HG03045 (cell line): ENCODE data around the gene S100Z.
"Not testable (repeated sequence)": the region's sequence is repeated elsewhere in the genome, so short reads cannot be mapped to it uniquely, and the experiment has no call there.

ENCODE experiments used
- ATAC-seq: cut with Tn5 transposase; IDR thresholded peaks from one replicate; pipeline ENCODE4 v1.9.1; 2021; ENCODE audit warnings: mild to moderate bottlenecking, moderate library complexity; ENCODE audit not compliant: unreplicated experiment

The S100Z gene

DNA sequence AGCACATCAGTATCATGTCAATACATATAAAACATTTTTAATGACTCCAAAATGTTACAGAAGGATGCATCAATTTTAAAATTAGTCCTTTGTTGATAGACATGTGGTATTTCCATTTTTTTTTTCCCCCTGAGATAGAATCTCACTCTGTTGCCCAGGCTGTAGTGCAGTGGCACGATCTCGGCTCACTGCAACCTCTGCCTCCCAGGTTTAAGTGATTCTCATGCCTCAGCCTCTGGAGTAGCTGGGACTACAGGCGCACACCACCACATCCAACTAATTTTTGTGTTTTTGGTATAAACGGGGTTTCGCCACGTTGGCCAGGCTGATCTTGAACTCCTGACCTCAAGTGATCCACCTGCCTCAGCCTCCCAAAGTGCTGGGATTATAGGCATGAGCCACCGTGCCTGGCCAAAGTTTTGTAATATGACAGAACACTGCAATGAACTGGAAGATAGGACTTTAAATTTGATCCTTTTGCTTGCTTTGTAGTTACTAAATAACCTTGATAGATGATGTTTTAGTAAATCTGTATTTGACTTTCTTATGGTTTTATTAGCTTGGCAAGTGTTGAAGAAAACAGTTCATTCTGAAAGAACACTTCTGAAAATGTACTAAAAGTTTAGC lies 27.6 kb upstream of the S100Z start:
- not testable (repeated sequence) for ATAC-seq

DNA sequence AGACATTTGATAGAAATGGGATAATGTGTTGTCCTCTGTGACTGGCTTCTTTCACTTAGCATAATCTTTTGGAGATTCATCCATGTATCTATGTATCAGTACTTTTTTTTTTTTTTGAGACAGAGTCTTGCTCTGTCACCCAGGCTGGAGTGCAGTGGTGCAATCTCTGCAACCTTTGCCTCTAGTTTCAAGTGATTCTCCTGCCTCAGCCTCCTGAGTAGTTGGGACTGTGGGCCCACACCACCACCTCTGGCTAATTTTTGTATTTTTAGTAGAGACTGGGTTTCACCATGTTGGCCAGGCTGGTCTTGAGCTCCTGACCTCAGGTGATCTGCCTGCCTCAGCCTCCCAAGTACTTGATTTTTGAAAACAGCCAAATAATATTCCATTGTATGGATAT lies 23.4 kb upstream of the S100Z start:
- ATAC-seq: not testable (repeated sequence)

DNA sequence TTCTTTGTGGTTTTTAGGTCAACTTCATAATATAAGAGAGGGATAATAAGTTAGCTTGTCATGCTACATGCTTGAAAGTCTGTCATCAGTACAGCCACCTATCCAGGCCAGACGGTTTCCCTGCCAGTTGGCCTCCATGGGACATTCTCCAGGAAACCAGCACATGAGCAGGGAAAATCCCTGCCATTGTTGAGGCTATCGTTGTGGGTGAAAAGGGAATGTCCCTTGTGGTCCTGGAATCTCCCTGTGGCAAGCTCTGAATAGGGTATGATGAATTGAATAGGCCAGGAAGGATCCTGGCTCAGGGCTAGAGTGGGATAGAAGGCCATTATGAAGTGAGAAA lies 18.7 kb upstream of the S100Z start:
- ATAC-seq: no peak

DNA sequence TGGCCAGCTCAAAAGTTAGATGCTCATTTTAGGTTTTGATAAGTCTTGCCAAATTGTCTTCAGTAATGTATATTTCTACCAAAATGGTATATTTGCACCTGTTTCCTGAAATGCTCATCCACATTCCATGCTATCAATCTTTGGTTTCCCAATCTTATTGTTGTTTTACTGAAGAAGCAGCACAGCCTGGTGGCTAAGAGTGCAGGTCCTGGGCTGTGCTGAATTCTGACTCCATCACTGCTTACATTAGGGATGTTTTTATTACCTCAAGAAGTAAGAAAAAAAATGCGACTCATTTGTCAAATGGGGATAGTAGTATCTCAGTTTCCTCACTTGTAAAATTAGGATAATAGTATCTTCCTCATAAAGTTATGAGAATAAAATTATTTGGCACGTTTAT lies 13.6 kb upstream of the S100Z start:
- no peak for ATAC-seq

DNA sequence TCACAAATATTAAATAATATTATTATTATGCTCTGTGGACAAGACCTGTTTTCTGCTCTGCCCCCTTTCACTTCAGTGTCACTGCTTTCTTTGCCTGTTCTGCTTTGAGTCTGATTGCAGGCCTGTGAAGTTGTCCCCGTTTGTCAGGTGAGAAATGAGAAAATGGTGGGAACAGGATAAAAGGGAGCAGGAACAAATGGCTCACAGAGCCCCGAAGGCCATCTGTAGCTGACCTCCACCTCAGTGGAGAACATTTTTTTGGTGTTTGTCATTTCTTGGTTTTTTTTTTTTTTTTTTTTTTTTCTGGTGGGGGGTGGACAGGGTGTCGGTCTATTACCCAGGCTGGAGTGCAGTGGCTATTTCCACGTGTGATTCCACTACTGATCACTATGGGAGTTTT lies 13.2 kb upstream of the S100Z start:
- ATAC-seq: no peak

DNA sequence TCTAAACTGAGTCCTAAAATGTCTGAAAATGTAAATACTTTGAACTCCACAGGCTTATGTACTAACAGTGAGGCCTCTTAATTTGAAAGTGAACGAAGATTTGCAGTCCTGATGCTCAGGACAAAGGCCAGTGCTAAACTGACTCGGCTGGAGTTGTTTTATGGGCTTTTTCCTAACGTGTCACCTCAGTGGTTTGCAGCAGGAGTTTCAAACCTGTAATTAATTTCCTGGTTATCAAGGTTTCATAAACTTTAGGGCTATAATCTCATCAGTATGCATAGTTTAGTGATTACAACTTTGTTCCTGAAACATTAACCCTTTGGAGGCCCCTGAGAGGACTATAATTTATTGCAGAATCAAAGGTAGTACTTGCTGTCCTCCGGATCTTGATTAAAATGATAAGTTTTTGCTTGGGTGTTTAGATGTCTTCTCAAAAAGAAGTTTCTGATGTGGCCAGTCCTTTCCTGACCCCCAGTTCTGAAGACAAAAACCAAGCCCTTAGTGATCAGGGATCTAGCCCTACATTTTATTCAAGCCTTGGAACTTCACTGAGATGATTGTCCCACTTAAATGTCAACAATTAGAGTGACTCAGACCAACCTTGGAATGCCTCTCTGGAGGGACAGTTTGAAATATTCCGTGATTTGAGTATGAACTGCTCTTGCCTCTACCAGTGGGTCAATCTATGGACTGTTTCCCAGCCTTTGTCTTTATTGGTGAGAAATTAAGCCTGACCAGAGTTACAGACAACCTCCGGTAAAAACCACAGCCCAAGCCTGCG lies 11.1 kb upstream of the S100Z start:
- no peak for ATAC-seq

DNA sequence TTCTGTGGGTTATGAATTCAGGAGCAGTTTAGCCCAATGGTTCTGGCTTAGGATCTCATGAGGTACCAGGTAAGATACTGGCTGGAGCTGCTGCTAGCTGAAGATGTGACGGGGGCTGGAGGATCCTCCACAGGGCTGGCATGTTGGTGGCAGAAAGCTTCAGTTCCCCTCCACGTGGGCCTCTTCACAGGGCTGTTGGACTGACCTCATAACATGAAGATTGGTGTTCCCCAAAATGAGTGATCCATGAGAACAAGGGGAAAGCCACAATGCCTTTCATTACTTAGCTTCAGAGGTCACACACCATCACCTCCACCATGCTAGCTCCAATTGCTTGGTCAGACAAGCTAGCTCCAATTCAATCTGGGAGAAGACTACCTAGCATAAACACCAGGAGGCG lies 8.5 kb upstream of the S100Z start:
- no peak for ATAC-seq

DNA sequence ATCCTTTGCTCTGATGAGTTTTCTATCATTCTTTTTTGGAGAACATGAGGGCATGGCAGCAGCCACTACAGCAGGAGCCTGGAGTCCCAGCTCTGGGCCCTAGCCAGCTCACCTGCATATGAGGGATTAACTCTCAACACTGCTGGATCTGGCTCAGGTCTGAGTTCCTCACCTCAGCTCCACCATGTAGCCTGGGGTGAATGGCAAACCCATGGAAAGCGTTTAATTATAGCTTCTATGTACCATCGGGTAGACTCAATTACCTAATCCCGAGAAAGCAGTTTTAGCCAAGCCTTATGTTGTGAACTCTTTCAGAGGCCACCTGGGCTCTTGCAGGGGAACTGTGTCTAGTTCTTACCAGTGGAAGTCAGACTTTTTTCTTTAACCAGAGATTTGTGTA lies 3.9 kb upstream of the S100Z start:
- no peak for ATAC-seq

DNA sequence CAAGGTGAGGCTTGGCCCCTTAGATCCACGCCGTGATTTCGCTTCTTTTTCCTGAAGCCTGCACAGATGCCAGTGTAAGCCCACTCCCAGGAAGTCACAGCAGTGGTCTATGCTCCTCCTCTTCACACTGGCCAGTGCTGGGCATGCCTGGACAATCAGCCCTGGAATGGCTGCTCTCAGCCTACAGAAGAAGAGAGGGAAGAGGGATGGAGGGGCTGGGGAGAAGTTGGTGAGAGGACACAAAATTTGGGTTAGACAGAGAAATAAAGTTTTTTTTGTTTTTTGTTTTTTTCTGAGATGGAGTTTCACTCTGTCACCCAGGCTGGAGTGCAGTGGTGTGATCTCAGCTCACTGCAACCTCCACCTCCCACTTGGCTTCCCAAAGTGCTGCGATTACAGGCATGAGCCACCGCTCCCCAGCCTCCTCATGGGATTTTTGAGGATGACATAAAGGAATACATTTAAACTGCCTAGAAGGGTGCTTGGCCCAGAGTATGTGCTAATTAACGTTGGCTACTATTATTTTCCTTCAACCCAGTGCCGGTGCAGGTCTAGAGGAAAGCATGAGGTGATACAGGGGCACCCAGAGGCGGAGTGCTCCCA lies 830 bp downstream of the S100Z start:
- ATAC-seq: no peak

DNA sequence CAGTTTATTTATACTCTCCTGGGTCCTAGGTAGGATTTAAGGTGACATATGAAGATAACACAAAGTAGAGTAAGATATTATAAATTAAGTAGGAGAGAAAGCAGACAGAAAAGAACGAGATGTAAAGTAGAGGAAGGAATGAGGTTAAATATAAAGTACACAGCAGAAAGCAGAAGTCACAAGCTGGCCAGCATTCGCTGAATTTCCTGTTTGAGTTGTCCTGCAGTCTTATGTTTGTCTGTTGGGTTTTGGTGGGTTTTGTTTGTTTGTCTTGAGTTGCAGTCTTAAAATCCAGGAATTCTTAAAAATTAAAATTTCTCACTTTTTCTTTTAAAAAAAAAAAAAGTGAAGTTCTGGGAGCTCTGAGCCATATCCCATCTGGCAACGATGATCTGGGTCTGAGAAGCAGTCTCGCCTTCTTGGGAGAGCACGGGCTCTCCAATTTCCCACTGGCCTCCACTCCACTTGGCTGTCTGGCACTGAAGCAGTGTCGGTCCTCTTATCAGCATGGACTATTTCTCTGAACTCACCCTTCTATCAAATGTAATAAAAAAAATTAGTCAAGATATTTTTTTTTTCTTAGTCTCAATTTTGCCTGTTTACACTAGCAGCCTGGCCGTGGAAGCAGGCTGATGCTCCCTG lies 2.0 kb downstream of the S100Z start:
- no peak for ATAC-seq

DNA sequence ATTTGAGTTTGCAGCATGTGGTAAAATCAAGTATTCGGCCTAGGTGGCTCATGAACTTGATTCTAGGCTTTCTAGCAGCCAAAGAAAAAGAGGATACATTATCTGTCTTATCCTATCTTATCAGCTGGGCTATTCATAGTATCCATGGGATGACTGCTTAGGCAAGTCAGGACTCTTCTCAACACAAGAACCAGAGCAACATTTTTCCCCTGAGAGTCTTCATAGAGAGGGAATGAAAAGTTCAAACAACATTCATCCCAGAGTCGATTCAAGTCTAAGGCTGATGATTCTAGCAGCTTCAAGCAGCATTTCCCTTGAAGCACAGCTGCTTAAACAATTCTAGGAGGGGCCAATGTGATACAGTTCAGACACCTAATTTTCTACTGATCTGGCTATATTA lies 3.0 kb downstream of the S100Z start:
- no peak for ATAC-seq

DNA sequence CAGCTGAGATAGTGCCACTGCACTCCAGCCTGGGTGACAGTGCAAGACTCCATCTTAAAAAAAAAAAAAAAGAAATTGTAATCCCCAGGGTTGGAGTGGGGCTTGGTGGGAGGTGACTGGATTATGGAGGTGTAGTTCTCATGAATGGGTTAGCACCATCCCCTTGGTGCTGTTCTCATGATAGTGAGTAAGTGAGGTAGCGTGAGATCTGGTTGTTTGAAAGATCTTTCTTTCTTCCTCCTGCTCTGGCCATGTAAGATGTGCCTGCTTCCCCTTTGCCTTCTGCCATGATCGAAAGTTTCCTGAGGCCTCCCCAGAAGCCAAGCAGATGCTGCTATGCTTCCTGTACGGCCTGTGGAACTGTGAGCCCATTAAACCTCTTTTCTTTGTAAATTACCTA lies 3.9 kb downstream of the S100Z start:
- ATAC-seq: not testable (repeated sequence)

DNA sequence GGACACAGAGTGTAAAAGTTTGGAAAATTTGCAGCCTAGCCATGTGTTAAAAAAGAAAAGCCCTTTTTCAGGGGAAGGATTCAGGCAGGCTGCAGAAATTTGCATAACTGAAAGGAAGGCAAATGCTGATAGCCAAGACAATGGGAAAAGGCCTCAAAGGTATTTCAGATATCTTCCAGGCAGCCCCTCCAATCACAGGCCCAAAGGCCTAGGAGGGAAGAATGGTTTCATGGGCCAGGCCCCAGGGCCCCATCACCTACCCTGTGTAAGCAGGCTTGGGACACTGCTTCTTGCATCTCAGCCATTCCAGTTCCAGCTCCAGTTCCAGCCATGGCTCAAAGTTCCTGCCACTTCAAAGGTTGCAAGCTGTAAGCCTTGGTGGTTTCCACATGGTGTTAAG lies 4.8 kb downstream of the S100Z start:
- no peak for ATAC-seq

DNA sequence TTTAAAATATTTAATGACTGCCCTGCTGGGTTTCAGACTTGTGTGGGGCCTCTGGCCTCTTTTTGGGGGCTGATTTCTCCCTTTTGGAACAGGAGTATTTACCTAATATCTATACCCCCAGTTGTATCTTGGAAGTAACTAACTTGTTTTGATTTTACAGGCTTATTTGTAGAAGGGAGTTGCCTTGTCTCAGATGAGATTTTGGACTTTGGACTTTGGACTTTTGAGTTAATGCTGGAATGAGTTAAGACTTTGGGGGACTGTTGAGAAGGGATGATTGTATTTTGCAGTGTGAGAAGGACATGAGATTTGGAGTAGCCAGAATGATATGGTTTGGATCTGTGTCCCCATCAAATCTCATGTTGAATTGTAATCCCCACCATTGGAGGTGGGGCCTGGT lies 5.7 kb downstream of the S100Z start:
- not testable (repeated sequence) for ATAC-seq

DNA sequence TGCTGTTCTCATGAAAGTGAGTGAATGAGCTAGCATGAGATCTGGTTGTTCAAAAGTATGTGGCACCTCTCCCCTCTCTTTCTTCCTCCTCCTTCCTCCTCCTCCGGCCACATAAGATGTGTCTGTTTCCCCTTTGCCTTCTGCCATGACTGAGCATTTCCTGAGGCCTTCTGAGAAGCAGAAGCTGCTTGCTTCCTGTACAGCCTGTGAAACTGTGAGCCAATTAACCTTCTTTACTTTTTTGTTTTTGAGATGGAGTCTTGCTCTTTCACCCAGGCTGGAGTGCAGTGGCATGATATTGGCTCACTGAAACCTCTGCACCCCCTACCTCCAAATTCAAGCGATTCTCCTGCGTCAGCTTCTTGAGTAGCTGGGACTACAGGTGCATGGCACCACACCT lies 6.1 kb downstream of the S100Z start:
- no peak for ATAC-seq

DNA sequence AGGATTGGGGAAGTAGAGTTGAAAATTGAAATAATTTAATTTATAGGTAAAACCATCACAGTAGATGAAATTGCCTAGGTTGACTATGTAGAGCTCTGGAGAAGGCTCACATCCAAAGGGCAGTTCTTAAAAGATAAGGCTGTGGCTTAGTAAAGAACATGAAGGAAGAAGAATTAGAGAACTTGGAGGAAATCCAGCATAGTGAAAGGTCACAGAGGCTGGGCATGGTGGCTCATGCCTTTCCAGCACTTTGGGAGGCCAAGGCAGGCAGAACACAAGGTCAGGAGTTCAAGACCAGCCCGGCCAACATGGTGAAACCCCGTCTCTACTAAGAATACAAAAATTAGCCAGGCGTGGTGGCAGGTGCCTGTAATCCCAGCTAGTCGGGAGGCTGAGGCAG lies 7.0 kb downstream of the S100Z start:
- ATAC-seq: not testable (repeated sequence)

DNA sequence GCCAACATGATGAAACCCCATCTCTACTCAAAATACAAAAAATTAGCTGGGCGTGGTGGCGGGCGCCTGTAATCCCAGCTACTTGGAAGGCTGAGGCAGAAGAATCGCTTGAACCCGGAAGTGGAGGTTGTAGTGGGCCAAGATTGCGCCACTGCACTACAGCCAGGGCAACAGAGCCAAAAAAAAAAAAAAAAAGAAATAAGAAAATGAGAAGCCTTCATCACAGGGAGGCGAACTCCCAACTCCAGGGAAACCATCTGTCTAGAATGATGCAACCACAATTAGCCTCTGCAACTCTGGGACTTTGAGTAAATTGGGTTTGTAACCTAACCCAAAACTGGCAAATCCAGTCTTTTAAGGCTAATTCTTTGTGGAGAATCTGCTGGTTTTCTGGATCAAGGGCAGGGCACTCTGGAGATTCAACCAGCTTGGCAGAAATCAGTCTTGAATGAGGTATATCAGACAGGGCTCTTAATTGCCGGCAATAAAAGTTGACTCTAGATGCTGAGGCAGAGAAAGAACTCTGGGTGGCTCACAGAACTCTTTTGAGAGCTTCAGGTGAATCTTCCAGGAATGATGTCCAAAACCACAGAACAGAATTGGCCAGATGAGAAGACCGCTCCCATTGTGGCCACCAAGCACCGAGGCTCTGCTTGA lies 9.9 kb downstream of the S100Z start:
- no peak for ATAC-seq

DNA sequence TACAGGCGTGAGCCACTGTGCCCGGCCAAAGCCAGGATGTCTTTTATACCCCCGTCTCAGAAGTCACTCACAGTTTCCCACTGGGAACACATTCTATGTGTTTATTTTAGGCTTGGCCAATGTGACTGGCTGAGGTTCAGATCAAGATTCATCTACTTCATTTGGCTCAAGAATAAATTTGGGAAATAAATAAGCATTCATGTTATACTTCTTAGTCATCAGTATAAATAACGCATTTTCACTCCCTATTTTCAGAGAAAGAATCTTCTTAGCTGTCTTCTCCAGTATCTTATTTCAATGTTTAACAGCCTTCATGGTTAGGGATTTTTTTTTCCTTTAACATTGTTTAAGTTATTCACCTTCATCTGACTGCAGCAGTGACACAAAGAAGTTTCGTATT lies 11.8 kb downstream of the S100Z start:
- no peak for ATAC-seq

DNA sequence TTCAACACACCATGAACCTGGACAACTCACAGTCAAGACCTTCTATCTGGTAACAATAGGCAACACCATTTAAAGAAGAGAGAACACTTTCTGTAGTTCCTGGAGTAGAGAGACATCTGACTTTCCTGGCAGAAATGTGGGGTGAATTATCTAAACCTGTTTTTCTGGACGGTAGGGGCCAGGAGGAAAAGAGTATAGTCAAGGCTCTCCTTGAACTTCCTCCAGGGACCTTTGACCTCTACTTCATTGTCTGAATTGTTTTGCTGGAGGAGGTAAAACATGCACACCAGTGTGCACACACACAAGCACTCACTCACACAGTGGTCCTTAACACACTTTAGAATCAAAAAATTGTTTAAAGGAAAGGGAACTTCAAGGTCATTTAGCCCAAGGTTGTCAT lies 13.2 kb downstream of the S100Z start:
- ATAC-seq: no peak

DNA sequence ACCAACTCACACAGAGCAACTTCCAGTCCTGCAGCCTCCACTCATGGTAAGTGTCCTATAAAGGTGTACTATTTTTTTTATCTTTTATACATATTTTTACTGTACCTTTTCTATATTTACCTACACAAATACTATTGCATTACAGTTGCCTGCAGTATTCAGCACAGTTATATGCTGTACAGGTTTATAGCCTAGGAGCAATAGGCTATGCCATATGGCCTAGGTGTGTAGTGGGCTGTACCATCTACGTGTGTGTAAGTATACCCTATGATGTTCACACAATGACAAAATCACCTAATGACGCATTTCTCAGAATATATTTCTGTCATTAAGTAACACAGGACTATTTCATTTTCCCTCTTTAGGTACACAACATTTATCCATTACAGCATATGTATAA lies 16.7 kb downstream of the S100Z start:
- no peak for ATAC-seq

DNA sequence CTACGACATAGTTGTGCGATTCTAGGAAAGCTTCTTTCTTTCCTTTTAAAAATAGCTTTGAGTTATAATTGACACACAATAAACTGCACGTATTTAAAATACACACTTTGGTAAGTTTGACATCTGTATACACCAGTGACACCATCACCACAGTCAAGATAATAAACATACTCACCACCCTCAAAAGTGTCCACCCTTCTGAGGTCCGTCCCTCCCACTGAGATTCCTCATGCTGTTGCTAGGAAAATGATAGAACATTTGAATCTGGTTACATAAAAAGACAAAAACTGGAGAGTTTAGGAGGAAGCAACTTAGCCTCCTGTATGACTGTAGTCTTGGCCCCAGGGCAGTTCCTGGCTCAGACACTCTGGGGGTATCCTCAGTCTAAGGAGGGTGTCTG lies 17.2 kb downstream of the S100Z start:
- no peak for ATAC-seq
